ENCODE data around the gene EFNA5.
A peak's percentile ranks its signal among the peaks of the same experiment; 100 is the strongest.

EFNA5 gene

DNA sequence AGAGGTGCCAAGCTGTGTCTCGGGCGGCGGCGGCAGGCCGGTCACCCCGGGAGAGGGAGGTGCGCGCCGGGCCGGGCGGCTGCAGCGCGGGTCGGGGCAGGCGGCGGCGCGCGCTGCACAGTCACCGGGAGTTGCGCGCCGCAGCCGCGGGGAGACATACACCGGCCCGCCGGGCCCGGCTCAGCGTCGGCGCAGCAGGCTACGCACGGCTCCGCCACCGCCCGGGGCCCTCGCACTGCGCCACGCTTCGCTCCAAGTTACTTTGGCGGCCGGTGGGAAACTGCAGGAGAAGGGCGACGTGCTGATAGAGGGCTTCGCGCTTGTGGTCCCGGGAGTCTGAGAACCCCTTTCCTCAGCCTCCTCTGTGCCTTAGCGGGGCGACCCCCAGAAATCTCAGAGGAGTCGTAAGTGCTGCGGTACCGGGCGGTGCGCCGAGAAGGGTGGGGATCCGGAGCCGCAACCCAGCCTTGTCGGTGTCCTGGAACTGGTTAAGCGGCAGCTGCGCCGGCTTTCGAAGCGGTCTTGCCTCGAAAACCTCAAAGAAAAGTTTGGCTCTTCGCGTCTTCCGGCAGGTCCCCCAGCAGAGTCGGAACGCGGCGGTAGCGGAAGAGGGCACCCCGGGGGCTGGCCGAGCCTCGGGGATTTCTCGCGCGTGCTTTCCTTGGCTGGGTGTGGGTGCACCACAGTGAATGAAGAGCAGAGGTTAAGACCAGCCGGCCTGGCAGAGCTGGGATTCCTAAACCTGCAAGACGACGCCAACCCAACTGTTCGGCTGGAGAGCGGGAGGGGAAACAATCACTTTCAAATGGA, at the start of gene EFNA5:
Gene EFNA5 (minus strand): TSS at position 6 of the 810 bp plus-strand sequence.
- peak in 1 of 14 donors; percentile 15 for DNase-seq

DNA sequence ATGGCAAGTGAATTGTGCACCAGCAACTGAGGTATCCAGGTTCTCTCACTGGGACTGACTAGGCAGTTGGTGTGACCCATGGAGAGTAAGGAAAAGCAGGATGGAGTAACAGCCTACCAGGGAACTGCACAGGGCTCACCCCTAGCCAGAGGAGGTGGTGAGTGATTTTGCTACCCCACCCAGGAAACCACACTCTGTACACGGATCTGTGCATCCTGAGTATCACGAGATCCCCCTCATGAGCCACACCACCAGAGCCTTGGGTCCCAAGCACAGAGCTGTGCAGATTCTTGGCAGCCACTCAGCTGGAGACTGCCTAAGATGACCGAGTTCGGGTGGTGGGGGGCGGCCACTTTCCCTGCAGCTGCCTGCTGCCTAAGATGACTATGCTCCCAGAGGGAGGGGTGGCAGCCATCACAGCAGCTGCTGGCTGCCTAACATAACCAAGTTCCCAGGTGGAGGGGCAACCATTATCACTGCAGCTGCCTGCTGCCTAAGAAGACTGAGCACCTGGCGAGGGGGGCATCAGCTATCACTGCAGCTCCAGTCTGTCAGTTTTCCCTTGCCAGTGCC, 48.4 kb upstream of the EFNA5 start:
- DNase-seq: no peak

DNA sequence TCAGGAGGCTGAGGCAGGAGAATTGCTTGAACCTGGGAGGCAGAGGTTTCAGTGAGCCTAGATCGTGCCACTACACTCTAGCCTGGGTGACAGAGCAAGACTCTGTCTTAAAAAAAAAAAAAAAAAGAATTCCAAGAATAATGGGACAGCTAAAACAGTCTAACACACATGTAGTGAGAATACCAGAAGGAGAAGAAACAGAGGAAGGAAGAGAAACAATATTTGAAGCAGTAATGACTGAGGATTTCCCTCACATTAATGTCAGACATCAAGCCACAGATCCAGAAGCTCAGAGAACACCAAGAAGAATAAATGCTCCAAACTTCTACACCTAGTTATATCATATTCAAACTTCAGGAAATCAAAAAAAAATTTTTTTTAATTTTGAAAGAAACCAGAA, 47.1 kb upstream of the EFNA5 start:
- DNase-seq: no peak

DNA sequence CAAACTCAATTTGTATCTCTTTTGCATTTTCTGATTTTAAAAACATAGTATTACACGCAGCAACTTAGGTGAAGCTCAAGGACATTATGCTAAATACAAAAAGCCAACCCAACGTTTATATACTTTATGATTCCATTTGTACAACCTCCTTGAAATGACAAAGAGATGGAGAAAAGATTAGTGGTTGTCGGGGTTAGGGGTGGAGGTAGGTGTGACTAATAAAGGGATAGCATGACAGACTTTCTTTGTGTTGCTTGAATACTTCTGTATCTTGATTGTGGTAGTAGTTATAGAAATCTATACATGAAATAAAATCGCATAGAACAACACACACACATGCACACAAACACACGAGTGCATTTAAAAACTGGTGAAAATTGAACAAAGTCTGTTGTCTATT, 42.5 kb upstream of the EFNA5 start:
- DNase-seq: no peak

- DNase-seq: no peak
Measured at GRCh38 chr5:107712359-107712870, 41.7 kb upstream of the EFNA5 start.

GRCh38 chr5:107705402-107706014, 34.8 kb upstream of the EFNA5 start:
- DNase-seq: no peak

DNA sequence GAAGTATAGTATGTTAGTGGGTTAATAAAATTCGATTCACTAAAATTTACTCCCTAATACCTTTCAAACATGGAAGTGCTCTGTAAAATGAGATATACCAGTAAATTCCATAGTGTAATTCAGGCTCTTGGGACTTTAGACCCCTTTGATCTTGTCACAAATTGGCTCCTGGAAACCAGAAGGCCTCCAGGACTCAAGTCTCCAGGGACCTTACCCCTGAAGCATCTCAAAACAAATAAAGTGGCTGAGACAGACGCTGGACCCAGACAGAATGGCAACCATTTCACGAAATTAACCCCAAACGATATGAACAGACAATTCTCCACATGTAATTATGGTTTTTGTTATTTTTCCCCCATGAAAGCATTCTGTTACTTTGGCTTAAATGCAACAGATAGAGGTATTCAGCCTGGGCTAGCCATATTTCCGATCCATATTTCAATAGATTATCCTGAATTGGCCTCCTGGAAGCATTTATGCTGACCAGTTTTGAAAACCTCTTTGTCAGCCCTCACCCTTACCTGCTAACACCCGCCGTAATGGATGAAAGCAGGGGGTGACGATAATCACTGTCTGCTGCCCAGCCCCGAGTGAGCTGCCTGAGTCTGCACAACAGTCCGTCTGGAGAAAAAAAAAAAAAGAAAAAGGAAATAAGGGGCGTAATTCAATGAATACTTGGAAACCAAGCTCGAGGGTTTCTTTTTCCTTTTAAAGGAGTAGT, 34.1 kb upstream of the EFNA5 start:
- DNase-seq: no peak

DNA sequence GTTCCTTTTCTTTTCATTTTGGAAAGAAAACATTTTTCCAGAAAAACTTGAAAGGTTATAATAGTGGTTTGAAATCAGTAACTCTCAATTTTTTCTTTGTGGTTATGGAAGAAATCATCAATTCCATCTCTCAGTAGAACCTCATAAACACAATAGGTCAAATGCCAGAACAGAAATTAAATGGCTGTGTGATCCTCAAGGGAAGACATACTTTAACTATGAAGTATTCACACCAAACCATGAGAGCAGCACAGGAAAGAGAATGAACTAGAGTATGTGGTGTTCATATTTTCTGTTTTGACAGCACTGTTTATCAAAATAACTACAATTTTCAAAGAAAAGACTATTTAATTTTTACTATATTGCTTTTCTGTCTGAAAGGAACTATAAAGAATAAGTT, 29.7 kb upstream of the EFNA5 start:
- no peak for DNase-seq

DNA sequence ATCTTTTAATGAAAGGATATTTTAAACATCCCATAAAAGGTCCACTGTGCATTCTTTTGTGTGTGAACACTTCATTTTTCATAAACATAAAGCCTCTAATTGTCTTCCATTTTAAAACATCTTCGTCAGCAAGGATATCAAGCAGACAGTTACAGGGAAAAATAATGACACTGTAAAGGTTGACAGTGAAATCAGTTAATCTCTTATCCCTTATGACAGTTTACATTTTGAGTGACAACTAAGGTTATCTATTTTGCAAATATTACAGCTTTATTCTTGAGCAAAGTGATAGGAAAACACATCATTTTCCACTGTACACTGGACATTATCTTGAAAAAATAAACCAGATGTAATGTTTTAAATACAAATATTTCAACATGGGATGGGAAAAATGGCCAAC, 28.7 kb upstream of the EFNA5 start:
- DNase-seq: no peak

- DNase-seq: no peak
Measured at GRCh38 chr5:107698286-107698685, 27.5 kb upstream of the EFNA5 start.

GRCh38 chr5:107696498-107696897, 25.8 kb upstream of the EFNA5 start:
- DNase-seq: no peak

DNA sequence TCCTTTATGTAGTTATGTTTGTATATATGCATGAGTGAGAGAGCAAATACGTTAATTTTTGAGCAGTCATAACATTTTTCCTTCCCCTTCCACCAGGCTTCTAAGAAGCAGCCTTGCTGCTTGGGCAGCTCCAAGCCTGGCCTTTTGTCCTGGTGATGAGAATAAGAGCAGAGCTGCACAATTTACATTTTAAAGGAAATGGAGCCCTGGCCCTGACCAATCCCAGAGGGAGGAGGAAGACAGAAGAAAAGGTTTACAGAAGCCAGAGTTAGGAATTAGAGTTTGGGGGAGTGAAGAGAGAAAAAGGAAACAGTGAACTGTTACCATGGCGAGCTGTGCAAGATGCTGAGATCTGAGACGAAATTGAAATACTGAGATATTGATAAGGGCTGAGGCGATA, 25.3 kb upstream of the EFNA5 start:
- DNase-seq: no peak

DNA sequence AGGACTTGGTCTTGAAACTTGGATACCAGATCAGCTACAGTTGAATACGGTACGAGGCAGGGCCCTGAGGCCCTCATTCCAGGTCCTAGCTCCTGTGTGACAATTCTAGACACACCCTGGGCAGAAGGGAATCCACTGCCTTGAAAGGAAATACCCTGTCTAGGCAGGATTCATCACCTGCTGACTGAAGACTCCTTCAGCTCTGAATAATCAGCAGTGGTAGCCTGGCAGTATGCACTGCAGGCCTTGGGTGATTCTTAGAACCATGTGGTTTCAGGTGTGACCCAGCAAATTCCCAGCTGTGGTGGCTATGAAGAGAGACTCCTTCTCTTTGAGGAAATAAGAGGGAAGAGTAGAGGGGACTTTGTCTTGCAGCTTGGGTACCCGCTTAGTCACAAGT, 17.2 kb upstream of the EFNA5 start:
- DNase-seq: no peak

- no peak for DNase-seq
Measured at GRCh38 chr5:107687404-107687803, 16.7 kb upstream of the EFNA5 start.

DNA sequence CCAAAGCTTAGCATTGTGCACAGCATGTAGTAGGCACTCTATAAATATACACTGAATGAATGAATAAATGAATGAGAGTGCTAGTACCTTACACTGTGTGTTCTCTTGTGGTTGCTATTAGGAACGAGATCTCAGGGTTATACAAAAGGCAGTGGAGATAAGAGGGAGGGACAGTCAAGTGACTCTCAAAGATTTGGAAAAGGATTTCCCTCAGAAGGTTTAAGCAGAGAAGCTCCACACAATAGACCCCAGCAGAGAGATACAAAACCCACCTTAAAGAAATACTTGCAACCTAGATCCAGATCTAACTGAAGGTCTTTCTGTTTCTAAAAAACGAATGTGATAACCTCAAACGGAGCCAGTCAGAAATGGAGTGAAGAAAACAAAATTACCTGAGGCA, 11.8 kb upstream of the EFNA5 start:
- no peak for DNase-seq

GRCh38 chr5:107680799-107681198, 10.1 kb upstream of the EFNA5 start:
- DNase-seq: no peak

DNA sequence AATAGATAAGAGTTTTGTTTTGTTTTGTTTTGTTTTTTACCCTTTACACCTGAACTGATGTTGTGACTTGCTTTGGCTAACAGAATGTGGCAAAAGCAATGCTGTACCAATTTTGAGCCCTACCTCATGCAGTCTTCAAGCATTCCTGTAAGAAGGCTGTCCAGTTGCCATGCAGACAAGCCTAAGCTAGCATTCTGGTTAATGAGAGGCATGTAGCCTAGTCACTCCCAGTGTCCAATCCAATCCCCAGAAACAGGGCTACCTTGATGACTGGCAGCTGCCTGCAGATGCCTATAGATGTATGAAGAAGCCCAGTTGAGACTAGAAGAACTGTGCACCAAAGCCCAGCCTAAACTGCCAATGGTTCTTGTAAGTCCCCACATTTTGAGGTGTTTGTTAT, 9.4 kb upstream of the EFNA5 start:
- DNase-seq: no peak

- no peak for DNase-seq
Measured at GRCh38 chr5:107676702-107677101, 6.0 kb upstream of the EFNA5 start.

GRCh38 chr5:107675201-107675600, 4.5 kb upstream of the EFNA5 start:
- no peak for DNase-seq

- DNase-seq: no peak
Measured at GRCh38 chr5:107674655-107675054, 3.9 kb upstream of the EFNA5 start.

- DNase-seq: peak in 12 of 14 donors; percentile 22 to 77 (median 58)
Measured at GRCh38 chr5:107673368-107674136, 2.8 kb upstream of the EFNA5 start.

DNA sequence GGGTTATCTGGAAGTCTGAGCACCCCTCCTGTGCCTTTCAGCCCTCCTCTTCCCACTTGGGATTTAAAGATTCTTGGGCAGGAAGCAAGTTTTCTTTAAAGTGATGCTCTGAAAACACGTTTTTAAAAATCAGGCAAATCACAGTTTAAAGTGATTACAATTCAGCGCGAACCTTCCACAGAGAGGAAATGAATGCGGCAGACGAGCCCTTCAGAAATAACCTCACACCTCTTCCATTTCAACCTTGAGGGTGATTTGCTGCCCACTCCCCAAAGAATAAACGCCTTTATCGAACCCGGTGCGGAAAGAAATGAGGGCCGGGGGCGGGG, 2.3 kb upstream of the EFNA5 start:
- peak in 1 of 14 donors; percentile 33 for DNase-seq
